ENCODE measurements around the gene SLC9C2. TPM values are rescaled to one million over a fixed set of nuclear protein-coding genes. Genes with fewer than 3 reads are reported as not detected.

The SLC9C2 gene
- polyA plus RNA-seq, 1 experiment = not detected

- H3K4me3 ChIP-seq (ENCODE audit: low read depth, low read length) = no peak overlapping the region
- ChIA-PET CTCF (interaction anchor here (0.7 to 1.3 kb wide), 2 partner anchors 15 to 78 kb away, joined by 3 read pairs; no protein-coding TSS in a partner anchor), POLR2A (no interaction called here)
- TF ChIP-seq, protein P1, sequence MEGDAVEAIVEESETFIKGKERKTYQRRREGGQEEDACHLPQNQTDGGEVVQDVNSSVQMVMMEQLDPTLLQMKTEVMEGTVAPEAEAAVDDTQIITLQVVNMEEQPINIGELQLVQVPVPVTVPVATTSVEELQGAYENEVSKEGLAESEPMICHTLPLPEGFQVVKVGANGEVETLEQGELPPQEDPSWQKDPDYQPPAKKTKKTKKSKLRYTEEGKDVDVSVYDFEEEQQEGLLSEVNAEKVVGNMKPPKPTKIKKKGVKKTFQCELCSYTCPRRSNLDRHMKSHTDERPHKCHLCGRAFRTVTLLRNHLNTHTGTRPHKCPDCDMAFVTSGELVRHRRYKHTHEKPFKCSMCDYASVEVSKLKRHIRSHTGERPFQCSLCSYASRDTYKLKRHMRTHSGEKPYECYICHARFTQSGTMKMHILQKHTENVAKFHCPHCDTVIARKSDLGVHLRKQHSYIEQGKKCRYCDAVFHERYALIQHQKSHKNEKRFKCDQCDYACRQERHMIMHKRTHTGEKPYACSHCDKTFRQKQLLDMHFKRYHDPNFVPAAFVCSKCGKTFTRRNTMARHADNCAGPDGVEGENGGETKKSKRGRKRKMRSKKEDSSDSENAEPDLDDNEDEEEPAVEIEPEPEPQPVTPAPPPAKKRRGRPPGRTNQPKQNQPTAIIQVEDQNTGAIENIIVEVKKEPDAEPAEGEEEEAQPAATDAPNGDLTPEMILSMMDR (IDR thresholded peaks at IDR 0.05; ENCODE audit: insufficient read depth, low read depth, low read length) = no peak
- peak; percentile 60 for DNase-seq (ENCODE audit: low read depth)
- no peaks in the 10 kb centered on the region for H3K27me3 ChIP-seq (ENCODE audit: control insufficient read depth, insufficient read depth, low read length)
- no peaks in the 10 kb centered on the region for H3K36me3 ChIP-seq (ENCODE audit: control insufficient read depth, insufficient read depth, low read length)
These were observed 95.5 kb downstream of the SLC9C2 start for GRCh38 chr1:173507205-173507846.

- DNase-seq (ENCODE audit: low read depth) = no peak
- Histone ChIP-seq H3K27me3 (ENCODE audit: control insufficient read depth, insufficient read depth, low read length) (no peaks in the 10 kb centered on the region), H3K4me3 (ENCODE audit: low read depth, low read length) (no peak overlapping the region), H3K36me3 (ENCODE audit: control insufficient read depth, insufficient read depth, low read length) (no peaks in the 10 kb centered on the region)
- ChIA-PET POLR2A (no interaction called here), CTCF (interaction anchor here (0.9 to 1.3 kb wide), 2 partner anchors 9 to 14 kb away, joined by 3 read pairs; no protein-coding TSS in a partner anchor)
- TF ChIP-seq, protein P1 (IDR thresholded peaks at IDR 0.05; ENCODE audit: insufficient read depth, low read depth, low read length) = no peak
These were observed 96.4 kb downstream of the SLC9C2 start for GRCh38 chr1:173506437-173506836.

DNA sequence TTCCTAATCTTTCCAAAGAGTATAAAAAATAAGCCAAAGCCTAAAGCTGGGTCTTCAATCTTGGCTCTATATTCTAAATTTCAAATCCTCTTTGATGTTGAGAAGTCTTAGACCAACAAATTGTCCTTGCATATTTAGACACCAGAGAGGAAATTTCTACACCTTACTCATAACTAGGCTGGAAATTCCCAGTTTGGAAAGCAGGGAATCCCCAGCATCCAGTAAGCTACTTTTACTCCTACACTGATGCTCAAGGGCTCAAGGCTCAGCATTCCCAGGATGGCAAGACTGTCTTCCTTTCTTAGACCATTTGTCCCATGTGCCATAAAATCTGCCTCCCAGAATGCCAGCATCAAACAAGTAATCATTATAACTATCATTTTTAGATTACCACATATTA lies 97.5 kb downstream of the SLC9C2 start:
- ChIA-PET CTCF (no interaction called here), POLR2A (no interaction called here)
- Histone ChIP-seq H3K4me3 (ENCODE audit: low read depth, low read length) (no peak overlapping the region), H3K36me3 (ENCODE audit: control insufficient read depth, insufficient read depth, low read length) (no peaks in the 10 kb centered on the region), H3K27me3 (ENCODE audit: control insufficient read depth, insufficient read depth, low read length) (no peaks in the 10 kb centered on the region)
- no peak for DNase-seq (ENCODE audit: low read depth)
- TF ChIP-seq, protein P1 (IDR thresholded peaks at IDR 0.05; ENCODE audit: insufficient read depth, low read depth, low read length) = no peak

- Histone ChIP-seq H3K36me3 (ENCODE audit: control insufficient read depth, insufficient read depth, low read length) (no peaks in the 10 kb centered on the region), H3K27me3 (ENCODE audit: control insufficient read depth, insufficient read depth, low read length) (no peaks in the 10 kb centered on the region), H3K4me3 (ENCODE audit: low read depth, low read length) (no peak overlapping the region)
- ChIA-PET POLR2A (no interaction called here), CTCF (no interaction called here)
- TF ChIP-seq, protein P1 (IDR thresholded peaks at IDR 0.05; ENCODE audit: insufficient read depth, low read depth, low read length) = no peak
- DNase-seq (ENCODE audit: low read depth) = no peak
These were observed 98.6 kb downstream of the SLC9C2 start for GRCh38 chr1:173504268-173504667.

- TF ChIP-seq, protein P1 (IDR thresholded peaks at IDR 0.05; ENCODE audit: insufficient read depth, low read depth, low read length) = no peak
- CTCF ChIA-PET = no interaction called here
These were observed 99.5 kb downstream of the SLC9C2 start for GRCh38 chr1:173503391-173503790.

More at GRCh38 chr1:173503391-173503790, 99.5 kb downstream of the SLC9C2 start:
- H3K27me3 ChIP-seq (ENCODE audit: control insufficient read depth, insufficient read depth, low read length) = no peaks in the 10 kb centered on the region
- POLR2A ChIA-PET = no interaction called here
- no peaks in the 10 kb centered on the region for H3K36me3 ChIP-seq (ENCODE audit: control insufficient read depth, insufficient read depth, low read length)
- DNase-seq (ENCODE audit: low read depth) = no peak
- no peak overlapping the region for H3K4me3 ChIP-seq (ENCODE audit: low read depth, low read length)

All from BJ (cell line).